Testis (tissue), 2 donors: ENCODE data around the gene DIS3L2.

Experiments
- POLR2A ChIP-seq: fragments of 450-650 bp; IDR thresholded peaks from one replicate; pipeline ENCODE4 v1.6.1; 2017; ENCODE audit warnings: antibody characterized with exemption, mild to moderate bottlenecking, moderate library complexity
- TF ChIP-seq, protein P1 (sequence below), 3 experiments: fragments of 450-650 bp in 2 of 3; fragments of 200-600 bp in 1 of 3; sonication (generic) in 1 of 3; IDR thresholded peaks; one replicate each; pipeline ENCODE4 v1.5.1; 2016 to 2019; ENCODE audit warnings: antibody characterized with exemption in 3 of 3, mild to moderate bottlenecking in 2 of 3, moderate library complexity in 1 of 3

GRCh38 chr2:231941673-231942072 is 19.8 kb upstream of the DIS3L2 start:
- TF ChIP-seq, protein P1, sequence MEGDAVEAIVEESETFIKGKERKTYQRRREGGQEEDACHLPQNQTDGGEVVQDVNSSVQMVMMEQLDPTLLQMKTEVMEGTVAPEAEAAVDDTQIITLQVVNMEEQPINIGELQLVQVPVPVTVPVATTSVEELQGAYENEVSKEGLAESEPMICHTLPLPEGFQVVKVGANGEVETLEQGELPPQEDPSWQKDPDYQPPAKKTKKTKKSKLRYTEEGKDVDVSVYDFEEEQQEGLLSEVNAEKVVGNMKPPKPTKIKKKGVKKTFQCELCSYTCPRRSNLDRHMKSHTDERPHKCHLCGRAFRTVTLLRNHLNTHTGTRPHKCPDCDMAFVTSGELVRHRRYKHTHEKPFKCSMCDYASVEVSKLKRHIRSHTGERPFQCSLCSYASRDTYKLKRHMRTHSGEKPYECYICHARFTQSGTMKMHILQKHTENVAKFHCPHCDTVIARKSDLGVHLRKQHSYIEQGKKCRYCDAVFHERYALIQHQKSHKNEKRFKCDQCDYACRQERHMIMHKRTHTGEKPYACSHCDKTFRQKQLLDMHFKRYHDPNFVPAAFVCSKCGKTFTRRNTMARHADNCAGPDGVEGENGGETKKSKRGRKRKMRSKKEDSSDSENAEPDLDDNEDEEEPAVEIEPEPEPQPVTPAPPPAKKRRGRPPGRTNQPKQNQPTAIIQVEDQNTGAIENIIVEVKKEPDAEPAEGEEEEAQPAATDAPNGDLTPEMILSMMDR (IDR thresholded peaks at IDR 0.05) = no peak
- TF ChIP-seq POLR2A = no peak
